ENCODE data around the gene RTKN. TPM values are rescaled to one million over a fixed set of nuclear protein-coding genes. Genes with fewer than 3 reads are reported as not detected.
"Not testable (repeated sequence)": the region's sequence is repeated elsewhere in the genome, so short reads cannot be mapped to it uniquely, and the experiment has no call there.

RTKN gene
- total RNA-seq, 1 experiment from 2014 or later: 50.4 TPM

DNA sequence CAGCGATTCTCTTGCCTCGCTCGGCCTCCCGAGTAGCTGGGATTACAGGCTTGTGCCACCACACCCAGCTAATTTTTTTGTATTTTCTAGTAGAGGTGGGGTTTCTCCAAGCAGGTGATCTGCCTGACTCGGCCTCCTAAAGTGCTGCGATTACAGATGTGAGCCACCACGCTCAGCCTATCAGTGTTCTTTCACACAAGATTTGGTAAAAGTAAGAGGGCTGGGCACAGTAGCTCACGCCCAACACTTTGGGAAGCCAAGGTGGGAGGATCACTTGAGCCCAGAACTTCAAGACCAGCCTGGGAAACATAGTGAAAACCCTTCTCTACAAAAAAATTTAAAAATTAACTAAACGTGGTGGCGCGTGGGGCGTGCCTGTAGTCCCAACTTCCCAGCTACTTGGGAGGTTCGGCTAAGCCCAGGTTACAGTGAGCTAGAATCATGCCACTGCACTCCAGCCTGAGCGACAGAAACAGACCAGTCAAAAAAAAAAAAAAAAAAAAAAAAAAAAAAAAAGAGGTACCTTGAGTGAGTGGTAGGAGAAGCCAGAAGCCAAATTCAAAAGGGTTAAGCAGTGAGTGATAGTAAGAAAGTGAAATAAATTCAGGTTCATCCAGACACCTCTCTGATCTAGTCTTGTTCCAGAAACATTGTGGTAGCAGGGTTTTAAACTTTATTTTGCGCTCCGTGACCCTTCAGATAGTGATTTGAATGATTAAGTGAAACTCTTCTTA is 29.8 kb upstream of the RTKN start:
- Histone ChIP-seq H3K9me3 (replicated peaks) (no peaks in the 10 kb centered on the region), H3K27me3 (no peaks in the 10 kb centered on the region), H3K27ac (peak overlapping the region; percentile 76), H3K36me3 (peaks cover 7% of the 10 kb centered on the region; the same call in 1 of the 2 replicates), H3K4me1 (peaks cover 3% of the 10 kb centered on the region; the same call in 1 of the 2 replicates), H3K4me3 (peak overlapping the region; percentile 78)
- no peak for DNase-seq

DNA sequence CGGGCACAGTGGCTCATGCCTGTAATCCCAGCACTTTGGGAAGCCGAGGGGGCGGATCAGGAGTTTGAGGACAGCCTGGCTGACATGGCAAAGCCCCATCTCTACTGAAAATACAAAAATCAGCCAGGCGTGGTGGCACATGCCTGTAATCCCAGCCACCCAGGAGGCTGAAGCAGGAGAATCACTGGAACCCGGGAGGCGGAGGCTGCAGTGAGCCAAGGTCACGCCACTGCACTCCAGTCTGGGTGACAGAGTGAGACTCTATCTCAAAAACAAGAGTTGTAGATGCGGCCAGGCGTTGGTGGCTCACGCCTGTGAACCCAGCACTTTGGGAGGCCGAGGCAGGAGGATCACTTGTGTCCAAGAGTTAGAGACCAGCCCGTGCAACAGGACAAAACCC is 29.0 kb upstream of the RTKN start:
- H3K4me3 ChIP-seq; H3K27ac ChIP-seq; H3K4me1 ChIP-seq; DNase-seq; H3K9me3 ChIP-seq (replicated peaks); H3K27me3 ChIP-seq; H3K36me3 ChIP-seq: not testable (repeated sequence)

DNA sequence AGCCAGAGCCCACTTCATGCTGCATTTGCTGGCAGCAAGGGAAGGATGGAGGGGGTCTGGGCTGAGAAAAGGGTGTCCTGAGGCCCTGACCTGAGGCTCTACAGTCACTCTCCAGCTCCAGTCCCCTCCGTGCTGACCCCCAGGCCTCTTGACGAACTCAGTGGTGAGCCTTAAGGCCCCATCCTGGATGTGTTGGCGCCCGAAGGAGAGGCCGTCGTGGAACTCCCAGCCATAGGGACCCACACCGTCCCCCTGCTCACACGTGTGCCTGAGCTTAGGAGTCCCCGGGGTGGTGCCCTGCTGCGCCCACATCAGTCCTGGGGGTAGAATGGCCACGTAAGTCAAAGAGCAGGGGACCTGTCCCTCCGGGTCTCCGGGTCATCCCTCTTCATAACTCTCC is 22.7 kb upstream of the RTKN start:
- Histone ChIP-seq H3K4me3 (peak overlapping the region; percentile 83), H3K36me3 (peaks cover 4% of the 10 kb centered on the region; the same call in 1 of the 2 replicates), H3K4me1 (0 out of 2 replicates have a peak, but pooled peaks cover 6% of the 10 kb centered on the region), H3K27me3 (no peaks in the 10 kb centered on the region), H3K27ac (peak overlapping the region; percentile 2; the same call in 1 of the 2 replicates), H3K9me3 (replicated peaks) (no peaks in the 10 kb centered on the region)
- no peak for DNase-seq

DNA sequence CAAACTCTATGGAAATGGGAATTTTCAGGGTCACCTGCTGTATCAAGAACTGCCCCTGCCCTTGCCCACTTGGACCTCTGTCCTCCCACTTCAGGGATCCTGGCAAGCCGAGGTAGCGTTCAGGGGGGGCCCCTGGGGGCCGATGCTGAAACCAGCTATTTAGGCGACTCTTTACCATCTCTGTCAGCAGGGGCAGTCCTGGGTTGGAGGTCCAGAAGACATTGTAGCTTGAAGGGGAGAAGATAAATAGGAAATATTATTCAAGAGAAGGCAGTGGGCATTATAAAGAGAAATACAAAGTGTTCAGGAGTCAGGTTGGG is 21.0 kb upstream of the RTKN start:
- no peaks in the 10 kb centered on the region for H3K9me3 ChIP-seq (replicated peaks)
- H3K4me1 ChIP-seq: 0 out of 2 replicates have a peak, but pooled peaks cover 6% of the 10 kb centered on the region
- no peak overlapping the region for H3K4me3 ChIP-seq
- DNase-seq: no peak
- H3K36me3 ChIP-seq: peaks cover 4% of the 10 kb centered on the region; the same call in 1 of the 2 replicates
- no peak overlapping the region for H3K27ac ChIP-seq
- no peaks in the 10 kb centered on the region for H3K27me3 ChIP-seq

DNA sequence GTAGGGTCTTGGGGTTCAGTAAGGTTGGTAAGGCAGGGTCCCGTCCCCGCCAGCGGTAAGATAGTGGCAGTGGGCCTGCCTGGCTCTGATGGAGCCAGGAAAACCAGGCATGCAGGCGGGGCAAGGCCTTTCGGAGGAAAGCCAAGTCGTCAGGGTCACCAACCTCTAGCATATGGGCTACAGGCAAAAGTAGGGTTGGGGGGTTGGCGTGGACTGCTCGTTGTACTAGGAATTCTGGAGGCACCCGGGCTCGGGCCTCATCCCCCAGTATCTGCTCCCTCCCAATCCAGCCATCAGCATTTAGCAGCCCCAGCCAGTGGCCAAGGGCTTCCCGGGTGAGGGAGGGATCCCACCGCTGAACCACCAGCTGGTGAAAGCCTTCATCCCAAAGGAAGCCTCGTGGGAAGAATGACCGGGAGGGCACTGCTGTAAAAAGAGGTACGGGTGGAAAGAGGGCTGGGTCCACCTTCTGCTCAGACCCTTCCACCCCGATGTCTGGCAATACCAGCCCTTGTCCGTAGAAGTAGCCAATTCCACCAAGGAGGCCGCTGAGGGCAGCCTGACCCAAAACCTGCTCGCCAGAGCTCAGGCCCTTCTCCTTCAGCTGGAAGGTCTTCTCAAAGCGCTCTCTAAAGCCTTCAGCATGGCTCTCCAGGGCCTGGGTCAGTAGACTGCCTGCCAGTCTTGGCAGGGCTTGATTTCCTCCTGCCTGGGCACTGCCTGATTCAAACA is 20.5 kb upstream of the RTKN start:
- Histone ChIP-seq H3K9me3 (replicated peaks) (no peaks in the 10 kb centered on the region), H3K27me3 (no peaks in the 10 kb centered on the region), H3K4me3 (no peak overlapping the region), H3K36me3 (peaks cover 4% of the 10 kb centered on the region; the same call in 1 of the 2 replicates), H3K4me1 (0 out of 2 replicates have a peak, but pooled peaks cover 6% of the 10 kb centered on the region), H3K27ac (no peak overlapping the region)
- no peak for DNase-seq

DNA sequence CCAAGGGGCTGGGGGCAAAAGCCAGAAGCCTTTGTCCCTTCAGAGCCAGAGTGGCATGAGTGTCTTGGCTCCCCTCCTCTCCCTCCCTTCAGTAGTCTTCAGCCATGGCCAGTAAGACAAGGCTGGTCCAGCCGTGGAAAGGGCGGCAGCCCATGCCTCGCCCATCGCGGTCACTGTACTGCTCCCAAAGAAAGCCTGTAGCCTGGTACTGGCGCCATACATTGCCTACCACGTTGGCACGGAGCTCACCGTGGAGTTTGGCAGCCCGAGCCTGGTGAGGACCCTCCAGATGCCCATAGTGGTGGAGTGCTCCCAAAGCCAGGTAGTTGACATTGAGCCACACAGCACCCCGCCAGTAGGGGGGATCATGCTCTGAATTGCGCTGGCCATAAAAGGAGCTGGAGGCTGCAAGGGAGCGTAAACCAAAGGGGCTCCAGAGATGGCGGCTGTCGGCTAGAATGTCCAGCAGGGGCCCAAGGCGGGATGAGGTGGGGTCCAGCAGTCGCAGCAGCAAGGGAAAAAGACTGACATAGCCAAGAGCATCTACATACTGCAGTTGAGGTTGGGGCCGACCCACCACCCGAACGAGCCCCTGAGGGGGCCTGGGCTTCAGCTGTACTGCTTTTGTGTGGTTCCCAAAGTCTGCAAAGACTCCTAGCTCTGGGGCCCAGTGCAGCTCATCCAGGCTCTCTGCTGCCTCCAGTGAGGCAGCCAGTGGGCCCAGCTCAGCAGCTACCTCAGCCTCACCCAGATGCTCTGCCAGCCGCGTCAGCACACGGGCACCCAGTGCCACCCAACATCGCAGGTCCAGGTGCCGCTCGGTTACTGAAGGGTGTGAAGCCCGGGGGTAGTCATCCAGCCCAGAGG is 19.7 kb upstream of the RTKN start:
- DNase-seq: no peak
- no peaks in the 10 kb centered on the region for H3K27me3 ChIP-seq
- H3K4me3 ChIP-seq: no peak overlapping the region
- no peaks in the 10 kb centered on the region for H3K9me3 ChIP-seq (replicated peaks)
- H3K4me1 ChIP-seq: peaks cover 11% of the 10 kb centered on the region
- H3K36me3 ChIP-seq: peaks cover 4% of the 10 kb centered on the region; the same call in 1 of the 2 replicates
- H3K27ac ChIP-seq: no peak overlapping the region

DNA sequence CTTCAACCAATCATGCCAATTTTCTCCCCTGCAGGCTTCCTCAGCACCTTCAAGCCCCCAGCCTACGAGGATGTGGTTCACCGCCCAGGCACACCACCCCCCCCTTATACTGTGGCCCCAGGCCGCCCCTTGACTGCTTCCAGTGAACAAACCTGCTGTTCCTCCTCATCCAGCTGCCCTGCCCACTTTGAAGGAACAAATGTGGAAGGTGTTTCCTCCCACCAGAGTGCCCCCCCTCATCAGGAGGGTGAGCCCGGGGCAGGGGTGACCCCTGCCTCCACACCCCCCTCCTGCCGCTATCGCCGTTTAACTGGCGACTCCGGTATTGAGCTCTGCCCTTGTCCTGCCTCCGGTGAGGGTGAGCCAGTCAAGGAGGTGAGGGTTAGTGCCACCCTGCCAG is 18.4 kb upstream of the RTKN start:
- not testable (repeated sequence) for H3K27me3 ChIP-seq, H3K27ac ChIP-seq

DNA sequence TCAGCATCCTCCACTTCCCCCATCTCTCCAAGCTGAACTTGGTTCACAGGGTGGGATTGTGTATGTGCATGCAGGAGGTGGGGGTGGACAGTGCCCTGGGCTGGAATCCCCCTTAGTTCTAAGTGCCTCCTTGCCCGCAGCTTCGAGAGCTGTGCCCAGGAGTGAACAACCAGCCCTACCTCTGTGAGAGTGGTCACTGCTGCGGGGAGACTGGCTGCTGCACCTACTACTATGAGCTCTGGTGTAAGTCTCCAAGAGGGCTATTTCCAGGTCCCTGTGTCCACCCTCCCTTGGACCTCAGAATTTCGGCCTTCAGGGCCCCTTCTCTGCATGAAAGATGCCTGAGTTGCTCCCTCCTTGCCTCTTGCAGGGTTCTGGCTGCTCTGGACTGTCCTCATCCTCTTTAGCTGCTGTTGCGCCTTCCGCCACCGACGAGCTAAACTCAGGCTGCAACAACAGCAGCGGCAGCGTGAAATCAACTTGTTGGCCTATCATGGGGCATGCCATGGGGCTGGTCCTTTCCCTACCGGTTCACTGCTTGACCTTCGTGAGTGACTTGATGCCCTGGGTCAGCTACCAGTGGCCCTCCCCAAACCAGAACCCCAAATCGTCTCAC is 17.9 kb upstream of the RTKN start:
- H3K36me3 ChIP-seq; H3K4me3 ChIP-seq; H3K9me3 ChIP-seq (replicated peaks); H3K27ac ChIP-seq; DNase-seq; H3K4me1 ChIP-seq; H3K27me3 ChIP-seq: not testable (repeated sequence)

More for the DNA sequence above, 18.4 kb upstream of the RTKN start:
- DNase-seq; H3K4me3 ChIP-seq; H3K36me3 ChIP-seq; H3K4me1 ChIP-seq; H3K9me3 ChIP-seq (replicated peaks): not testable (repeated sequence)

DNA sequence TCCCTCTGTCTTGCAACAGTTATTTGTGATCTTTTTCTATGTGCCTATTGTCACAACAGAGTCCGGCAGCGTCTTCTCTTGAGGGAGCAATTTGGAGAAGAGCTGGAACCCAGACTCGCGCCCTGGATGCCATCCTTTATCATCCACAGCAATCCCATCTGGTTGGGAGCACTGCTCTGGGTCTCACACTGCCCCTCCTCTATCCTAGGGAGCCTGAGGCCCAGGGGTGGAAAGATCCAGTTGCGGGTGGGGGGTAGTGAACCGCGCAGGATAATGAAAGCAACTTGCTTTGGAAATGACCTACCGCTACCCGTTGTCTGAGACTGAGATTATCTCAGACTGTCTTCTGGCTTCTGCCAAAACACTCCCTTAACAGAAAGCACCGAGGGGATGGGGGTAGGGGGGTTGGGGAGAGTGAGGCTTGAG is 17.2 kb upstream of the RTKN start:
- Histone ChIP-seq H3K36me3 (peaks cover 4% of the 10 kb centered on the region; the same call in 1 of the 2 replicates), H3K27ac (peak overlapping the region; percentile 25), H3K4me1 (peaks cover 6% of the 10 kb centered on the region), H3K9me3 (replicated peaks) (no peaks in the 10 kb centered on the region), H3K4me3 (peak overlapping the region; percentile 68), H3K27me3 (no peaks in the 10 kb centered on the region)
- no peak for DNase-seq

DNA sequence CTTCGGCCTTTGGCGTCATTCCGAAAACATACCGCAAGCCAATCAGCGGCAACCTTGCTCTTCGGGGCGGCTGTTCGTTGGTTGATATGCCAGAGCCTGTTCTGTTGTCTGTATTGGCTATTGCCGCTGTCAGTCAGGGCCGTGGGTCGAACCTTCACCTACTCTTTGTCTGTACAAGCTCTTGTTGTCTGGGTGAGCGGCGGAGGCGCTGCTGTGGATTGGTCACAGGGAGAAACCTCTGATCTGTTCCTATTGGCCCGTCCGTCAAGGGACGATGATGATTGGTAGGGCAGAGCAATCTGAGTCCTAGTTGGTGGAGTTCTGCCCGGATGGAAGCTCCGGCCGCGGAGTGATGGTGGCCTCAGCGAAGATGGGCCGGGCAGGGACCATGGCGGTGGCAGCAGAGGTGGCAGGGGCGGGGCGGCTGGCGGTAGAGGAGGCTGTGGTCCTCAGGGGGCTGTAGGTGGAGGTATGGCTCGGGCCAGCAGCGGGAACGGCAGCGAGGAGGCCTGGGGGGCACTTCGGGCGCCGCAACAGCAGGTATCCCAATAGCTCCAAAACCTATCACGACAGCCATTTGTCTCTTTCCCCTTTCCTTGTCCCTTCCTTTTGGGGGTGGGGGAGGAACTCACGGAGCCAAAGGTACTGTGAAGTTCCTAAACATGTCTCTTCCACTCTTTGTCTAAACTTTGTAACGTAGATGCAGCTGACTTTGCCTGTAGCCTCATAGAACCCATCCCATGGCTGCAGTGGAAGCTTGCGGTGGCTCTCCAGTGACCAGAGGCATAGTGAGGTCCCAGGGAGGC is 16.6 kb upstream of the RTKN start, which contains the start of gene WBP1:
WBP1 (plus strand) TSS at position 307 of the 806 bp plus-strand sequence; CDS start at position 472, 165 bp downstream.
- peaks cover 6% of the 10 kb centered on the region for H3K4me1 ChIP-seq
- H3K4me3 ChIP-seq: peak within 1 kb of the TSS; percentile 68
- H3K27ac ChIP-seq: peak within 1 kb of the TSS; percentile 65
- no peaks in the 10 kb centered on the region for H3K27me3 ChIP-seq
- H3K9me3 ChIP-seq (replicated peaks): no peaks in the 10 kb centered on the region
- H3K36me3 ChIP-seq: peaks cover 4% of the 10 kb centered on the region; the same call in 1 of the 2 replicates
- DNase-seq: peak; percentile 100

DNA sequence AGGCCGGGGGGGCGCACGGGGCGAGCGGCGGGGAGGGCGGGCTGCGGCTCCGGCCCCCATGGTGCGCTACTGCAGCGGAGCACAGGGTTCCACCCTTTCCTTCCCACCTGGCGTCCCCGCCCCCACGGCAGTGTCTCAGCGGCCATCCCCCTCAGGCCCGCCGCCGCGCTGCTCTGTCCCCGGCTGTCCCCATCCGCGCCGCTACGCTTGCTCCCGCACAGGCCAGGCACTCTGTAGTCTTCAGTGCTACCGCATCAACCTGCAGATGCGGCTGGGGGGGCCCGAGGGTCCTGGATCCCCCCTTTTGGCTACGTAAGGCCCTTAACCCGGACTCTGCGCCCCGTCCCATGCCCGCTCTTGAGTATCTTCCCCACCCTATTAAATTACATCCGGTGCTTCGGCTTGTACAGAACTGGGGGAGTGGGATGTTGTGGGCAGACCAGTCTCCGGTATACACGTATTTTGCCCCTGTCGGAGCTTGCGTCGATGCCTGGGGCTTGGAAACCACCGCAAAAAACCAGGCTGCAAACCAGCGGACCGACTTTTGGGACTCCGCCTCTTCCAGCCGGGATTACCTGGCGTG is 15.9 kb upstream of the RTKN start:
- DNase-seq: peak; percentile 76 to 78
- peaks cover 7% of the 10 kb centered on the region for H3K4me1 ChIP-seq
- no peaks in the 10 kb centered on the region for H3K27me3 ChIP-seq
- H3K27ac ChIP-seq: peak overlapping the region; percentile 65
- peaks cover under 1% of the 10 kb centered on the region; the same call in 1 of the 2 replicates for H3K36me3 ChIP-seq
- H3K4me3 ChIP-seq: peak overlapping the region; percentile 68
- no peaks in the 10 kb centered on the region for H3K9me3 ChIP-seq (replicated peaks)

DNA sequence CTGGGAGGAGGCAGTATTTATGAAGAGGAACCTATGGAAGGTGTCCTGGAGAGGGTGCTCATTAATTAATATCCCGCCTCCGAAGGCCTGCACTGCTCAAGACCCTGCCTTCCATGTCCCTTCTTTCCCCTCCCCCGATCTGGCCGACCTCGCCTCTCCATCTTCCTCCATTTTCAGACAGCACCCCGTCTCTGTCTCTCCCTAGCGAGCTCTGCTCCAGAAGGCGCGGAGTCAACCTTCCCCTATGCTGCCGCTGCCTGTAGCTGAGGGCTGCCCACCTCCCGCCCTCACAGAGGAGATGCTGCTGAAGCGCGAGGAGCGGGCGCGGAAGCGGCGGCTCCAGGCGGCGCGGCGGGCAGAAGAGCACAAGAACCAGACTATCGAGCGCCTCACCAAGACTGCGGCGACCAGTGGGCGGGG is 15.4 kb upstream of the RTKN start:
- H3K4me1 ChIP-seq: peaks cover 11% of the 10 kb centered on the region
- no peak for DNase-seq
- H3K9me3 ChIP-seq (replicated peaks): no peaks in the 10 kb centered on the region
- H3K36me3 ChIP-seq: no peaks in the 10 kb centered on the region
- H3K27ac ChIP-seq: peak overlapping the region; percentile 65; the same call in 1 of the 2 replicates
- peak overlapping the region; percentile 68 for H3K4me3 ChIP-seq
- no peaks in the 10 kb centered on the region for H3K27me3 ChIP-seq

Measured in SJCRH30 (cell line).